Measurements from ENCODE around the gene GAL. TPM values are rescaled to one million over a fixed set of nuclear protein-coding genes. Genes with fewer than 3 reads are reported as not detected.

The GAL gene
- total RNA-seq, 1 donor from 2014 or later = 15.9 TPM

DNA sequence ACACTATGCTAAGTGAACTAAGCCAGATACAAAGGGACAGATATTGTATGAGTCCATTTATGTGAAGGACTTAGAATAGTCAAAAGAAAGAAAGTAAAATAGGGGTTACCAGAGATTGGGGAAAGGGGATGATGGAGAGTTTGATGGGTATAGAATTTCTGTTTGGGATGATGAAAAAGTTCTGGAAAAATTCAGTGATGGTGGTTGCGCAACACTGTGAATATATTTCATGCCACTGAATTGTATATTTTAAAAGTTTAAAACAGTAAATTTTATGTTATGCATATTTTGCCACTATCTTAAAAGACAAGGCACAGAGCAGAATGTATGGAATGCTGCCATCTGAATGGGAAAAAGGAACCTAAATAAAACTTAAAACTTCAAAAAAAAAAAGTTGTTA lies 37.8 kb downstream of the GAL start:
- no peak for DNase-seq (ENCODE audit: low spot score)
- Mint-ChIP-seq H3K27ac (ENCODE audit: unreplicated experiment) (no peak overlapping the region), H3K27me3 (ENCODE audit: unreplicated experiment) (no peaks in the 10 kb centered on the region), H3K9me3 (ENCODE audit: unreplicated experiment) (no peaks in the 10 kb centered on the region), H3K4me1 (ENCODE audit: unreplicated experiment) (no peaks in the 10 kb centered on the region), H3K4me3 (ENCODE audit: unreplicated experiment) (no peak overlapping the region), H3K36me3 (ENCODE audit: low read depth, unreplicated experiment) (no peaks in the 10 kb centered on the region)
- TF ChIP-seq, protein P1, sequence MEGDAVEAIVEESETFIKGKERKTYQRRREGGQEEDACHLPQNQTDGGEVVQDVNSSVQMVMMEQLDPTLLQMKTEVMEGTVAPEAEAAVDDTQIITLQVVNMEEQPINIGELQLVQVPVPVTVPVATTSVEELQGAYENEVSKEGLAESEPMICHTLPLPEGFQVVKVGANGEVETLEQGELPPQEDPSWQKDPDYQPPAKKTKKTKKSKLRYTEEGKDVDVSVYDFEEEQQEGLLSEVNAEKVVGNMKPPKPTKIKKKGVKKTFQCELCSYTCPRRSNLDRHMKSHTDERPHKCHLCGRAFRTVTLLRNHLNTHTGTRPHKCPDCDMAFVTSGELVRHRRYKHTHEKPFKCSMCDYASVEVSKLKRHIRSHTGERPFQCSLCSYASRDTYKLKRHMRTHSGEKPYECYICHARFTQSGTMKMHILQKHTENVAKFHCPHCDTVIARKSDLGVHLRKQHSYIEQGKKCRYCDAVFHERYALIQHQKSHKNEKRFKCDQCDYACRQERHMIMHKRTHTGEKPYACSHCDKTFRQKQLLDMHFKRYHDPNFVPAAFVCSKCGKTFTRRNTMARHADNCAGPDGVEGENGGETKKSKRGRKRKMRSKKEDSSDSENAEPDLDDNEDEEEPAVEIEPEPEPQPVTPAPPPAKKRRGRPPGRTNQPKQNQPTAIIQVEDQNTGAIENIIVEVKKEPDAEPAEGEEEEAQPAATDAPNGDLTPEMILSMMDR (IDR thresholded peaks at IDR 0.05; ENCODE audit: unreplicated experiment) = no peak

DNA sequence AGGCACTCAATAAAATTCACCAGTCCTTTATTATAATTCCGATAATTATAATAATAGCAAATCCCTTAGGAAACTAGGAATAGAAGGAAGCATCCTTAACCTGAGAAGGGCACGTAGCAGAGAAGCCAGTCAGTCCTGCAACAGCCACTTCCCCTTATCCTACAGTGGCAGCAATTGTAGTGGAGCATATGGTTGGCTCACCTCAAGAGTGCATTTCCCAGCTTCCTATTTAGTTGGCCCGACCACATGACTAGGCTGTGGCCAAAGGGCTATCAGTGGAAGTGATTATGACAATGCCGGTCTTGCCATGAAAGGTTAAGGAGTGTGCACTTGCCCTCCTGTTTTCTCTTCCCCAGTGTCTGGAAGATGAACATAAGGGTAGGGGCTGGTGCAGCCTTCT lies 39.9 kb downstream of the GAL start:
- H3K4me1 Mint-ChIP-seq (ENCODE audit: unreplicated experiment) = no peaks in the 10 kb centered on the region
- H3K27ac Mint-ChIP-seq (ENCODE audit: unreplicated experiment) = no peak overlapping the region
- no peaks in the 10 kb centered on the region for H3K27me3 Mint-ChIP-seq (ENCODE audit: unreplicated experiment)
- no peak for DNase-seq (ENCODE audit: low spot score)
- H3K36me3 Mint-ChIP-seq (ENCODE audit: low read depth, unreplicated experiment) = no peaks in the 10 kb centered on the region
- no peaks in the 10 kb centered on the region for H3K9me3 Mint-ChIP-seq (ENCODE audit: unreplicated experiment)
- H3K4me3 Mint-ChIP-seq (ENCODE audit: unreplicated experiment) = no peak overlapping the region
- TF ChIP-seq, protein P1 (IDR thresholded peaks at IDR 0.05; ENCODE audit: unreplicated experiment) = no peak

DNA sequence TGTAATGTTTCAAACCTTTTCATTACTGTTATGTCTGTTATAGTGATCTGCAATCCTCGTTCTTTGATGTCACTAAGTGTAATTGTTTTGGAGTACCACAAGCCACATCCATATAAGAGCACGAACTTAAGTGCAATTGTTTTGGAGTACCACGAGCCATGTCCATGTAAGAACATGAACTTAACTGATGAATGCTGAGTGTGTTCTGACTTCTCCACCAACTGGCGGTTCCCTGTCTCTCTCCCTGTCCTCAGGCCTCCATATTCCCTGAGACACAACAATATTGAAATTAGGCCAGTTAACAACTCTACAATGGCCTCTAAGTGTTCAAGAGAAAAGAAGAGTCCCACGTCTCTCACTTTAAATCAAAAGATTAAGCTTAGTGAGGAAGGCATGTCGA lies 43.4 kb downstream of the GAL start:
- no peak for DNase-seq (ENCODE audit: low spot score)
- Mint-ChIP-seq H3K36me3 (ENCODE audit: low read depth, unreplicated experiment) (no peaks in the 10 kb centered on the region), H3K4me1 (ENCODE audit: unreplicated experiment) (peaks cover 2% of the 10 kb centered on the region), H3K4me3 (ENCODE audit: unreplicated experiment) (no peak overlapping the region), H3K27ac (ENCODE audit: unreplicated experiment) (no peak overlapping the region), H3K9me3 (ENCODE audit: unreplicated experiment) (no peaks in the 10 kb centered on the region), H3K27me3 (ENCODE audit: unreplicated experiment) (no peaks in the 10 kb centered on the region)
- TF ChIP-seq, protein P1 (IDR thresholded peaks at IDR 0.05; ENCODE audit: unreplicated experiment) = no peak

DNA sequence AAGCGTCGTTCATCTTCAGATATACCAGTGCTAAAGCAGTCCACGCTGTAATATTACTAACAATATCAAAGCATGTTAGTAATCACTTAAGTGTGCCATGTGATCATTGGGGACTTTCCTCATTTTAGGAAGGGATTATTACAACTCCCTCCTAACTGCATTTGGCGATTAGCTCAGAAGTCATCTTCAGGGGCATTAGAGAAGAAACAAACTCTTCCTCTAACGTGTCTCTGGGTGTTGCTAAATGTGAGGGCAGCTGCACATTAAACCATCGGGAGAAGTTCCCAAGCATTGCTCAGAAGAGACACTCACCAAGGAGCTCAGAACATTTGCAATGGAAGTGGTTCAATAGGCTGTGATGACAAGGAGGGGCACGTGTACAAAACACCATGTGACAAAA lies 49.8 kb downstream of the GAL start:
- H3K4me1 Mint-ChIP-seq (ENCODE audit: unreplicated experiment) = peaks cover 22% of the 10 kb centered on the region
- H3K27ac Mint-ChIP-seq (ENCODE audit: unreplicated experiment) = no peak overlapping the region
- DNase-seq (ENCODE audit: low spot score) = no peak
- H3K27me3 Mint-ChIP-seq (ENCODE audit: unreplicated experiment) = no peaks in the 10 kb centered on the region
- H3K4me3 Mint-ChIP-seq (ENCODE audit: unreplicated experiment) = no peak overlapping the region
- TF ChIP-seq, protein P1 (IDR thresholded peaks at IDR 0.05; ENCODE audit: unreplicated experiment) = no peak
- H3K9me3 Mint-ChIP-seq (ENCODE audit: unreplicated experiment) = no peaks in the 10 kb centered on the region
- H3K36me3 Mint-ChIP-seq (ENCODE audit: low read depth, unreplicated experiment) = no peaks in the 10 kb centered on the region

DNA sequence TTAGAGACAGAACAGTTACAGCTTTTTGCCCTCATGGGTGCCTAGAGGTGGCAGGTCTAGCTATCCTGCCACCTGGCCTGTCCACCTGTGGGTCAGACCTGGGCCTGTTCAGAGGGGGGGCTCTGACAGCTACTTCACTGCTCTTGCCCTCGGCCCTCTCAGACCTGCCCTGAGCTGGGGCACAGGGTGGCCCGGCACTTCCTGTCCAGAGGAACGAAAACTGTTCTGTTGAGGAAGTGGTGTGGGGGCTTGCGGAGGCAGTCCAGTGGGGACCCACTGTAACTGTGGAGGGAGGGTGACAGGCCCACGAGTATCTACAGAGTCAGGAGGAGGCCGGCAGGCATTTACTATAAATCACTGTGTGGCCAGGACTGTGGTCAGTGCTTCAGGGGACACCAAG lies 50.8 kb downstream of the GAL start:
- no peak overlapping the region for H3K27ac Mint-ChIP-seq (ENCODE audit: unreplicated experiment)

More for the DNA sequence above, 50.8 kb downstream of the GAL start:
- Mint-ChIP-seq H3K36me3 (ENCODE audit: low read depth, unreplicated experiment) (no peaks in the 10 kb centered on the region), H3K4me1 (ENCODE audit: unreplicated experiment) (peaks cover 22% of the 10 kb centered on the region), H3K27me3 (ENCODE audit: unreplicated experiment) (no peaks in the 10 kb centered on the region), H3K4me3 (ENCODE audit: unreplicated experiment) (no peak overlapping the region), H3K9me3 (ENCODE audit: unreplicated experiment) (no peaks in the 10 kb centered on the region)
- DNase-seq (ENCODE audit: low spot score) = no peak
- TF ChIP-seq, protein P1 (IDR thresholded peaks at IDR 0.05; ENCODE audit: unreplicated experiment) = no peak

Measured in endothelial cell (in vitro differentiated cells).